Measurements from ENCODE around the gene ENGASE.

GRCh38 chr17:79039171-79039570 lies 35.5 kb upstream of the ENGASE start:
- TF ChIP-seq SMC3 (IDR thresholded peaks at IDR 0.05; ENCODE audit: low read depth, low read length): no peak
- no peak for TF ChIP-seq CTCF (conservative IDR thresholded peaks at IDR 0.05; ENCODE audit: low read depth, low read length)
- no peak for TF ChIP-seq FOS (IDR thresholded peaks at IDR 0.05; ENCODE audit: low read depth, low read length)
- TF ChIP-seq POLR2A (IDR thresholded peaks at IDR 0.05; ENCODE audit: low read depth, low read length): no peak
